ENCODE measurements around the gene RUNX2. TPM values are rescaled to one million over a fixed set of nuclear protein-coding genes. Genes with fewer than 3 reads are reported as not detected.

Gene RUNX2
- total and polyA plus RNA-seq, 2 of the 8 experiments (the other 6 are each of a cell fraction or from before 2014, with no cell fraction given): 0.26 to 1.2 TPM

DNA sequence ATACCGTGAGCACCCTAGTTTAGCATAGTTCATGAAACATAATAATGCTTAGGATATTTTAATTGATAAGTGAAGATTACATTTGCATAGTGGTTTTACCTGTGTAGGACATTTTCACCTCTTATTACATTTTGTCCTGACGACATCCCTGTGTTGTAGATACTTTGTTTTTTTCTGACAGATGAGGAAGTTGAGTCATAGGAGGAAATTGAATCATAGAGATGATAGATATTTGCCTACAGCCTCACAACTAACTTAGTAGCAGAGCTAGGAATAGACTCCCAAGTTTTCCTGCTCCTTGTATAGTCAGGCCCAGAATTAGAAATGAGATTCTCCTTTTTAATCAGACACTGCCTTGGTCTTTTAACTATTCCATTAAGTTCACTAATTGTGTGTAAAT lies 150.1 kb downstream of the RUNX2 start (continued):
- TF ChIP-seq CHD7 (IDR thresholded peaks at IDR 0.05; ENCODE audit: insufficient replicate concordance, low read length) (no peak), HDAC6 (IDR thresholded peaks at IDR 0.05; ENCODE audit: low read depth, low read length) (no peak), BCL11A (IDR thresholded peaks at IDR 0.05; ENCODE audit: low read depth in 2 of 2, low read length in 2 of 2) (no peak), SRF (IDR thresholded peaks at IDR 0.05; ENCODE audit: low read depth, low read length) (no peak), JUND (IDR thresholded peaks at IDR 0.05; ENCODE audit: low read length) (no peak), POLR2AphosphoS5 (IDR thresholded peaks at IDR 0.05; ENCODE audit: low read depth, low read length) (no peak), SP4 (IDR thresholded peaks at IDR 0.05; ENCODE audit: low read length) (no peak)

Data from H1 (cell line).